NK-92 treated with Interleukin-12 subunit alpha and Interleukin-12 subunit beta, amount 100 ng/mL, for 24 hours (cell line): ENCODE results near the gene TMEM145.

Experiments
- DNase-seq: peaks from one replicate; lab custom pipeline; 2025; lab: John Stamatoyannopoulos, UW

TMEM145 gene

DNA sequence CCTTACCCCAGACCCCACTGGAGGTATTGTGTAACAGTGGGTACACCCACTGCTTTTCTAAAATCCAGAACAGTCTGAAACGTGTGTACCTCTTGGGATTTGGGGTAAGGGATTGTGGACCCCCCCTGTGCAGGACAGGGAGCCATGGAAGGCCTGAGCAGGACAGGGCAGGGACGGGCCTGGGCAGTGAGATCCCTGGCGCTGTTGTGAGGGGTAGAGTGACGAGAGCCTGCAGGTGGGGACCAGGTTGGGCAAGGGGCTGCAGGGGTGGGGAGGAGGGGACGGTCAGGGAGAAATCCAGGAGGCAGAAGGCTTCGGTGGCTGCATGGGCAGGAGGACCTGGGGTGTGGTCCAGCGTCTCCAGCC lies 48.4 kb downstream of the TMEM145 start:
- no peak for DNase-seq

- no peak for DNase-seq
Measured at GRCh38 chr19:42362342-42362741, 49.2 kb downstream of the TMEM145 start.

DNA sequence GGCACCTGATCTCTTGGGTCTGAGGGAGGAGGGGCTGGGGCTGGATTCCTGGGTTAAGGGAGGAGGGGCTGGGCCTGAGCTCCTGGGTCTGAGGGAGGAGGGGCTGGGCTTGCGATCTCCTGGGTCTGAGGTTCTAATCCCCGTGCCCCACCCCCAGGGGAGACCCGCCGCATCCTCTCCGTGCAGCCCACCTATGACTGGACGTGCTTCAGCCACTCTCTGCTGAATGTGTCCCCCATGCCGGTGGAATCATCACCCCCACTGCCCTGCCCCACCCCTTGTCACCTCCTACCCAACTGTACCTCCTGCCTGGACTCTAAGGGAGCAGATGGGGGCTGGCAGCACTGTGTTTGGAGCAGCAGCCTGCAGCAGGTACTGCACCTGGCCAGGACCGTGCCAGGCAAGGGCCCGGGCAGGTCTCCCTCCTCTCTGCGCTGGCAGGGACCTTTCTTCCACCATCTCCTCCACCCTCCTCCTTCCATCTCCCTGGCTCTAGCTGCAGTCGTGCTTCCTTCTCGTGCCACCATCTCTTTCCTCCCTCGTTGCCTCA lies 49.9 kb downstream of the TMEM145 start:
- no peak for DNase-seq

DNA sequence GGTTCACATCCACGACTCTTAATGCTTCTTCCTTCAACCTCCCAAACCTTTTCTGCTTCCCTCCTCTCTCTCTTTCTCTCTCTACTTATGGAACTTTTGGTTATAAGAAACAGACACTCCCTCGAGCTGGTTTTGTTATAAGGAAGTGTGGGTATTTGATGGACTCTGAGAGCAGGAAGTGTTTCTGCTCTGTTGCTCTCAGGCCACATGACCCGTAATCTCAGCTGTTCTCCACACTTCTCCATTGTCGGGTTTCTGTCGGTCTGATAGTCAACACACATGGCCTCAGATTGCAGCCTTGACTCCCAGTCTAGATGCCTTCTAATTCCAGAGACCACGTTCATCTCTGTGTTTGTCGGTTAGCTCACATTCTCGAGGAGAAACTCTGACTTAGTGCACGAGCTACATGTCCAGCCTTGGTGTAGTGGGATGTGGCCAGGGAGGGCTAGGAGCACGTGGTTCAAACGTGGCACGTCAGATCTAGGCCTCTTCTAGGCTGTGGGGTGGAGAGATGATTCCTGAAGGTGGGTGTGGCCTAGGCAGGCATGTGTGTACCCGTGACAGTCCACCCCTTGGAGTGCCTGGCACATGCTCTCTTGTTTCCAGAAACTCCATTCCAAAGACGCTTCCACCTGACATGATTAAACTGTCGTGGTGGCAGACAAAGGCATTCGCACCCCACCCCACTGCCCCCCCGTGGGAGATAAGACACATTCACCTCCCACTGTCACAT lies 50.7 kb downstream of the TMEM145 start:
- no peak for DNase-seq

DNA sequence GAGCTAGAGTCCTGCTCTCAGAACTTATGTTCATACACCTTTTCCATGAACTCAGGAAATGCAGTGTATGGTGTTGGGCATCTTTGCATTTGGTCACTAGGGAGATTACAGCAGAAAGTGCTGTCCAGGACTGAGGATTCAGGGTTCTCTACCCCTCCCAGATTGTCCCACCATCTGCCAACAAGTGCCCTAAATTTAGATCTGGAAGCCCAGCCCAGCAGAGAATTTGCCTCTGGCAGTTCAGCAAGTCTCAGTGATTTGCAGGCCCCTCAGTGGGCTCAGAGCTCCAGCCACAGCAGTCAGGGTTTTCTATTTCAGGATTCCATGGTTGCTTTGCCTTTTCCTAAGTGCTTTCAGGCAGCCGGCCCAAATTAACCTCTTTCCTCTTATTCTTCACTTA lies 53.6 kb downstream of the TMEM145 start:
- no peak for DNase-seq

GRCh38 chr19:42367929-42368328 lies 54.8 kb downstream of the TMEM145 start:
- no peak for DNase-seq

GRCh38 chr19:42368360-42368759 lies 55.3 kb downstream of the TMEM145 start:
- no peak for DNase-seq

- DNase-seq, result no peak
Measured at GRCh38 chr19:42368765-42369164, 55.7 kb downstream of the TMEM145 start.

GRCh38 chr19:42369433-42370067 lies 56.4 kb downstream of the TMEM145 start:
- DNase-seq, result no peak

- DNase-seq, result no peak
Measured at GRCh38 chr19:42370068-42370520, 57.0 kb downstream of the TMEM145 start.

DNA sequence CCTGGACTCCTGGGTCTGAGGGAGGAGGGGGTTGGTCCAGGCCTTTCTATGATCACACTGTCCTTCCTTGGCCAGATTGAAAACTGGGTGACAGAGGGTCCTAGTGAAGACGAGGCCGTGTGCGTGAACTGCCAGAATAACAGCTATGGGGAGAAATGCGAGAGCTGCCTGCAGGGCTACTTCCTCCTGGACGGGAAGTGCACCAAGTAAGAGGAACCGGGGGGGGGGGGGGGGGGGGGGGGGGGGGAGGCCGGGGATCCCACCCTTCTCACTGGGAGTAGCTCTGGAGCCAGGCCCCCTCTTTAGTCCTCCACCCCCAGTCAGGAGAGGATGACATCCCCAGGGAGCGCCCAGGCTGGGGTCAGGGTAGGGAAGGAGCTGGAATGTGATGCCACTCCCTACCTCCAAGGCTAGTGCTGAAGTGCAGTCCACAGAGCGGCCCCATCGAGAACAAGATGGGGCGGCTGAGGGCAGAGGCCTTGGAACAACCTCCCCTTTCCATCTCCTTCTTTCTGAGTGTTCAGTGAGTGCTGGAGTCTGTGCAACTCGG lies 57.6 kb downstream of the TMEM145 start:
- no peak for DNase-seq
